ENCODE measurements around the gene UAP1L1.
A peak's percentile ranks its signal among the peaks of the same experiment; 100 is the strongest.

The UAP1L1 gene

GRCh38 chr9:137077758-137078693 is 709 bp downstream of the UAP1L1 start:
- no peak for DNase-seq

GRCh38 chr9:137078701-137079400 is 1.5 kb downstream of the UAP1L1 start:
- DNase-seq, result no peak

- DNase-seq, result no peak
Observed at GRCh38 chr9:137079401-137079787, 2.1 kb downstream of the UAP1L1 start.

- no peak for DNase-seq
Observed at GRCh38 chr9:137080260-137081122, 3.2 kb downstream of the UAP1L1 start.

- DNase-seq, result no peak
Observed at GRCh38 chr9:137082222-137082924, 5.1 kb downstream of the UAP1L1 start.

GRCh38 chr9:137082925-137083290 is 5.6 kb downstream of the UAP1L1 start:
- DNase-seq, result no peak

- DNase-seq, result no peak
Observed at GRCh38 chr9:137083394-137084004, 6.2 kb downstream of the UAP1L1 start.

- no peak for DNase-seq
Observed at GRCh38 chr9:137084526-137084925, 7.2 kb downstream of the UAP1L1 start.

- no peak for DNase-seq
Observed at GRCh38 chr9:137085920-137086530, 8.7 kb downstream of the UAP1L1 start.

GRCh38 chr9:137086531-137087408 is 9.5 kb downstream of the UAP1L1 start, which contains the start of gene MAN1B1:
Gene MAN1B1 (plus strand): TSS chr9:137086985. CDS start chr9:137087000, 15 bp downstream.
- DNase-seq, result peak; percentile 96

- no peak for DNase-seq
Observed at GRCh38 chr9:137087409-137087925, 10.2 kb downstream of the UAP1L1 start.

- DNase-seq, result no peak
Observed at GRCh38 chr9:137088121-137088520, 10.8 kb downstream of the UAP1L1 start.

GRCh38 chr9:137089232-137089947 is 12.1 kb downstream of the UAP1L1 start:
- DNase-seq, result no peak

- DNase-seq, result no peak
Observed at GRCh38 chr9:137095664-137096517, 18.6 kb downstream of the UAP1L1 start.

GRCh38 chr9:137096785-137097546 is 19.6 kb downstream of the UAP1L1 start:
- no peak for DNase-seq

- DNase-seq, result no peak
Observed at GRCh38 chr9:137097761-137098462, 20.6 kb downstream of the UAP1L1 start.

GRCh38 chr9:137099231-137099630 is 21.9 kb downstream of the UAP1L1 start:
- DNase-seq, result no peak

Data from NCI-H1105 treated with DMSO at 0.1 percent for 48 hours (cell line).